Measurements from ENCODE around the gene CHN2.

CHN2 gene

GRCh38 chr7:29278337-29279069 lies 83.9 kb downstream of the CHN2 start:
- no peak overlapping the region for H3K4me3 ChIP-seq (ENCODE audit: low read depth, low read length)
- no peak for DNase-seq (ENCODE audit: low read depth)
- no peak for TF ChIP-seq CTCF (IDR thresholded peaks at IDR 0.05; ENCODE audit: insufficient read depth, low read depth, low read length, missing control alignments)

- no peak for TF ChIP-seq CTCF (IDR thresholded peaks at IDR 0.05; ENCODE audit: insufficient read depth, low read depth, low read length, missing control alignments)
- H3K4me3 ChIP-seq (ENCODE audit: low read depth, low read length): no peak overlapping the region
- DNase-seq (ENCODE audit: low read depth): no peak
Observed at GRCh38 chr7:29281782-29282541, 87.4 kb downstream of the CHN2 start.

GRCh38 chr7:29282819-29283414 lies 88.3 kb downstream of the CHN2 start:
- no peak overlapping the region for H3K4me3 ChIP-seq (ENCODE audit: low read depth, low read length)
- no peak for TF ChIP-seq CTCF (IDR thresholded peaks at IDR 0.05; ENCODE audit: insufficient read depth, low read depth, low read length, missing control alignments)
- no peak for DNase-seq (ENCODE audit: low read depth)

DNA sequence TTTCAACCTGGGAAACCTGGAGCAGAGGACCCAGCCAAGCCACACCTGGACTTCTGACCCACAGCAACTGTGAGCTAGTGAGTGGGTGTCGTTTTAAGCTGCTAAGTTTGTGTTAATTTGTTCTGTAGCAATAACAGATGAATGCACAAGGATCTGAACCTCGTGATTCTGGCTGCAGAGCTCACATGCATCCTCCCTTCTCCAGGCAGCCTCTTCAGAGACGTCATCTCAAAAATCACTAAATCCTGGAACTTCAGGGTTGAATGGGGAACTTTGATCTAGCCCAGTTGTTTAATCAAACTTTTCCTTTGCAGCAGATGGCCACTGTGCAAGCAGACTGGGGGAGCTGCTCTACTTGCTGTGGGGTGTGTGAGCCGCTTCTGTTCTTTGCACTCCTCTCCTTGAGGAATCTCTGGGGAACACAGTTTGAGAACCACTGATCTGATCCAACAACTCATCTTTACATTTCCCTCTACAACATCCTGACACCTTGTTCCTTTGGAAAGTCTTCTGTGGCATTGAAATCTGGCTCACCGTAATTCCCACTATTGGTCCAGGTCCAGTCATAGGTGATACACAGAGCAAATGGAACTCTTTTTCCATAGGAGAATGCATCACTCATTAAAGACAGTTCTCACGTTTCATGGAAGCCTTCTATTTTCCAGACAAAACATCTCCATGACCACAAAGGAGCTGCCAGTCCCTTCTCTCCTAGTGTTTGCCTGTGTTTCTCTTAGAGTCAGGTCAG lies 90.3 kb downstream of the CHN2 start:
- DNase-seq (ENCODE audit: low read depth): no peak
- no peak for TF ChIP-seq CTCF (IDR thresholded peaks at IDR 0.05; ENCODE audit: insufficient read depth, low read depth, low read length, missing control alignments)
- no peak overlapping the region for H3K4me3 ChIP-seq (ENCODE audit: low read depth, low read length)

- no peak for TF ChIP-seq CTCF (IDR thresholded peaks at IDR 0.05; ENCODE audit: insufficient read depth, low read depth, low read length, missing control alignments)
- H3K4me3 ChIP-seq (ENCODE audit: low read depth, low read length): no peak overlapping the region
- DNase-seq (ENCODE audit: low read depth): peak; percentile 72
Observed at GRCh38 chr7:29285444-29285793, 90.8 kb downstream of the CHN2 start.

GRCh38 chr7:29285861-29286260 lies 91.3 kb downstream of the CHN2 start:
- no peak overlapping the region for H3K4me3 ChIP-seq (ENCODE audit: low read depth, low read length)
- no peak for DNase-seq (ENCODE audit: low read depth)
- no peak for TF ChIP-seq CTCF (IDR thresholded peaks at IDR 0.05; ENCODE audit: insufficient read depth, low read depth, low read length, missing control alignments)

Data from GM12865 (cell line).